IMR-90 (cell line): Measurements from ENCODE around the gene CD300LG. TPM values are rescaled to one million over a fixed set of nuclear protein-coding genes. Genes with fewer than 3 reads are reported as not detected.

Experiments
- ATAC-seq: fragments of 200-7000 bp; cut with Tn5 transposase; 2 replicates; pipeline ENCODE4 v1.9.1; 2020; ENCODE audit warnings: low read depth, mild to moderate bottlenecking, moderate library complexity
- BruUV-seq: library from RNA; stranded (reverse); fragments of 400-500 nt; replicated peaks from 2 replicates; lab custom pipeline; 2021; lab: Mats Ljungman, UMichigan
- CTCF ChIA-PET: fragments of 300-600 bp; formaldehyde crosslinking; extraction: SDS; loops from one replicate; lab custom pipeline; 2021; ENCODE audit warnings: antibody characterized with exemption; lab: Yijun Ruan, JAX
- POLR2A ChIA-PET: fragments of 300-600 bp; sonication (Branson Sonifier 250); formaldehyde crosslinking; loops from one replicate; lab custom pipeline; 2022; ENCODE audit warnings: antibody characterized with exemption; ENCODE audit not compliant: unreplicated experiment; lab: Charles Lee
- DNase-seq: peaks from one replicate; pipeline ENCODE4 v3.0.0; 2013
- H2AFZ ChIP-seq: replicated peaks from 2 replicates; pipeline ENCODE3; 2013; ENCODE audit warnings: low read length, mild to moderate bottlenecking; ENCODE audit not compliant: poor library complexity
- H2AK5ac ChIP-seq: 2 replicates; pipeline ENCODE4 v1.6.1; 2013; ENCODE audit warnings: low read depth, low read length, inconsistent platforms
- H2AK9ac ChIP-seq: replicated peaks from 2 replicates; pipeline ENCODE3; 2013; ENCODE audit warnings: mild to moderate bottlenecking, low read depth, low read length, moderate library complexity; ENCODE audit not compliant: poor library complexity
- H2BK120ac ChIP-seq: 2 replicates; pipeline ENCODE4 v1.6.1; 2013; ENCODE audit warnings: low read depth, low read length, inconsistent platforms
- H2BK15ac ChIP-seq: 3 replicates; pipeline ENCODE4 v1.6.1; 2013; ENCODE audit warnings: low read depth, low read length, inconsistent platforms
- H2BK20ac ChIP-seq: 2 replicates; pipeline ENCODE4 v1.6.1; 2013; ENCODE audit warnings: low read depth, mild to moderate bottlenecking, inconsistent platforms, low read length, moderate library complexity
- H2BK5ac ChIP-seq: 2 replicates; pipeline ENCODE4 v1.6.1; 2013; ENCODE audit warnings: mild to moderate bottlenecking, low read depth, low read length, inconsistent platforms; ENCODE audit not compliant: poor library complexity, severe bottlenecking
- H3K14ac ChIP-seq: replicated peaks from 2 replicates; pipeline ENCODE4 v1.6.1; 2013; ENCODE audit warnings: low read depth, low read length, inconsistent platforms
- H3K18ac ChIP-seq: 2 replicates; pipeline ENCODE4 v1.6.1; 2013; ENCODE audit warnings: low read depth, low read length, control low read depth
- H3K23ac ChIP-seq: 2 replicates; pipeline ENCODE4 v1.6.1; 2013; ENCODE audit warnings: low read depth, low read length, inconsistent platforms
- H3K27ac ChIP-seq: 2 replicates; pipeline ENCODE4 v1.5.1; 2013; ENCODE audit warnings: mild to moderate bottlenecking, control low read depth, low read length; ENCODE audit not compliant: insufficient read depth
- H3K27me3 ChIP-seq: 2 replicates; pipeline ENCODE4 v1.6.1; 2013; ENCODE audit warnings: low read length; ENCODE audit not compliant: control insufficient read depth, insufficient read depth
- H3K36me3 ChIP-seq: 2 replicates; pipeline ENCODE4 v1.6.1; 2013; ENCODE audit warnings: low read length, mixed read lengths; ENCODE audit not compliant: control insufficient read depth, insufficient read depth
- H3K4ac ChIP-seq: 2 replicates; pipeline ENCODE4 v1.6.1; 2013; ENCODE audit warnings: low read depth, low read length, inconsistent platforms
- H3K4me1 ChIP-seq: 2 replicates; pipeline ENCODE4 v1.6.1; 2013; ENCODE audit warnings: low read length, mixed read lengths; ENCODE audit not compliant: control insufficient read depth, insufficient read depth
- H3K4me2 ChIP-seq: 2 replicates; pipeline ENCODE4 v1.6.1; 2013; ENCODE audit warnings: low read depth, mild to moderate bottlenecking, control low read depth, low read length, moderate library complexity
- H3K4me3 ChIP-seq: 2 replicates; pipeline ENCODE4 v1.5.1; 2013; ENCODE audit warnings: low read depth, mild to moderate bottlenecking, control low read depth, low read length, moderate library complexity; ENCODE audit not compliant: insufficient read depth
- H3K56ac ChIP-seq: 2 replicates; pipeline ENCODE4 v1.6.1; 2013; ENCODE audit warnings: low read length, inconsistent platforms; ENCODE audit not compliant: insufficient read depth; ENCODE audit errors: extremely low read depth
- H3K79me1 ChIP-seq, 2 experiments: 2 replicates each; pipeline ENCODE4 v1.6.1; 2013; ENCODE audit warnings: low read length in 2 of 2, inconsistent platforms in 1 of 2, low read depth in 1 of 2
- H3K9ac ChIP-seq: 2 replicates; pipeline ENCODE4 v1.6.1; 2013; ENCODE audit warnings: low read depth, low read length, control low read depth
- H3K9me1 ChIP-seq: 2 replicates; pipeline ENCODE4 v1.6.1; 2013; ENCODE audit warnings: low read length, inconsistent platforms; ENCODE audit not compliant: insufficient read depth
- H3K9me3 ChIP-seq: 2 replicates; pipeline ENCODE4 v1.6.1; 2013; ENCODE audit warnings: low read length; ENCODE audit not compliant: control insufficient read depth, insufficient read depth
- H4K20me1 ChIP-seq: 2 replicates; pipeline ENCODE4 v1.6.1; 2013; ENCODE audit warnings: low read length, inconsistent platforms; ENCODE audit not compliant: insufficient read depth
- H4K5ac ChIP-seq: 2 replicates; pipeline ENCODE4 v1.6.1; 2013; ENCODE audit warnings: mild to moderate bottlenecking, low read depth, low read length, control low read depth
- H4K8ac ChIP-seq, 2 experiments: 2 replicates each; pipeline ENCODE4 v1.6.1; 2013; ENCODE audit warnings: low read depth in 2 of 2, low read length in 2 of 2, control low read depth in 1 of 2, inconsistent platforms in 1 of 2
- H4K91ac ChIP-seq: 2 replicates; pipeline ENCODE4 v1.6.1; 2013; ENCODE audit warnings: low read depth, low read length, inconsistent platforms; ENCODE audit not compliant: insufficient read depth
- BHLHE40 ChIP-seq: fragments of 150-350 bp; IDR thresholded peaks from 2 replicates; pipeline ENCODE4 v1.6.1; 2016; ENCODE audit warnings: mild to moderate bottlenecking, low read depth, low read length
- ELK1 ChIP-seq: fragments of 150-350 bp; IDR thresholded peaks from 2 replicates; pipeline ENCODE4 v1.6.1; 2016; ENCODE audit warnings: low read depth, mild to moderate bottlenecking, low read length, moderate library complexity, borderline replicate concordance
- FOS ChIP-seq: fragments of 150-350 bp; IDR thresholded peaks from 2 replicates; pipeline ENCODE4 v1.6.1; 2016; ENCODE audit warnings: low read depth, low read length
- MAZ ChIP-seq: IDR thresholded peaks from 2 replicates; pipeline ENCODE4 v1.6.1; 2012; ENCODE audit warnings: low read depth, mild to moderate bottlenecking, low read length, improper control_type of control experiment, moderate library complexity, borderline replicate concordance
- NFE2L2 ChIP-seq: fragments of 150-350 bp; IDR thresholded peaks from 2 replicates; pipeline ENCODE4 v1.6.1; 2016; ENCODE audit warnings: low read depth, mild to moderate bottlenecking, low read length
- POLR2A ChIP-seq: IDR thresholded peaks from 2 replicates; pipeline ENCODE4 v1.6.1; 2012; ENCODE audit warnings: mild to moderate bottlenecking, low read depth, low read length
- RAD21 ChIP-seq: IDR thresholded peaks from 2 replicates; pipeline ENCODE4 v1.6.1; 2012; ENCODE audit warnings: low read length, improper control_type of control experiment
- RFX5 ChIP-seq: IDR thresholded peaks from 2 replicates; pipeline ENCODE4 v1.8.0; 2012; ENCODE audit warnings: low read depth, mild to moderate bottlenecking, low read length, moderate library complexity
- SMC3 ChIP-seq: fragments of 150-350 bp; IDR thresholded peaks from 2 replicates; pipeline ENCODE4 v1.6.1; 2016; ENCODE audit warnings: low read depth, mild to moderate bottlenecking, antibody characterized with exemption, low read length, moderate library complexity
- USF2 ChIP-seq: fragments of 150-350 bp; IDR thresholded peaks from 2 replicates; pipeline ENCODE4 v1.6.1; 2017; ENCODE audit warnings: mild to moderate bottlenecking, antibody characterized with exemption, low read length, low read depth
- WGBS, 2 experiments: methylation state at CpG; one replicate each; pipeline versions ENCODE4 v1.1.5 to v1.1.7; 2013; ENCODE audit warnings: missing lambda C conversion rate in 2 of 2; ENCODE audit not compliant: insufficient read length in 1 of 2; ENCODE audit errors: extremely low coverage in 2 of 2; 5-methylcytosine and 5-hydroxymethylcytosine counted together
- dilution Hi-C: fragments of 300-500 bp; cut with HindIII; formaldehyde crosslinking; loops from one replicate; pipeline ENCODE4 v1.14.3; 2018; ENCODE audit warnings: low sequenced_read_pairs; ENCODE audit not compliant: unreplicated experiment
- in situ Hi-C: fragments of 300-500 bp; cut with MboI; formaldehyde crosslinking; loops from 3 replicates; pipeline ENCODE4 v1.14.3; 2019; ENCODE audit warnings: low sequenced_read_pairs, inconsistent platforms, mixed read lengths
- intact Hi-C: fragments of 100-400 bp; cut with micrococcal nuclease; formaldehyde crosslinking; loops from 2 replicates; pipeline ENCODE4 v1.10.0; 2022
- polyA plus RNA-seq, 3 experiments: library from polyadenylated mRNA; depleted of rRNA; stranded (reverse); fragments of >200 nt; gene quantifications; 2 replicates each; pipeline ENCODE4 v1.2.3, GENCODE V29; 2012; ENCODE audit warnings: low replicate concordance in 1 of 3
- total RNA-seq: library from RNA; depleted of rRNA; stranded (reverse); fragments of >200 nt; gene quantifications from 2 replicates; pipeline ENCODE4 v1.2.3, GENCODE V29; 2012

The CD300LG gene
- total and polyA plus RNA-seq, 2 of the 4 experiments (the other 2 are of a cell fraction): not detected

DNA sequence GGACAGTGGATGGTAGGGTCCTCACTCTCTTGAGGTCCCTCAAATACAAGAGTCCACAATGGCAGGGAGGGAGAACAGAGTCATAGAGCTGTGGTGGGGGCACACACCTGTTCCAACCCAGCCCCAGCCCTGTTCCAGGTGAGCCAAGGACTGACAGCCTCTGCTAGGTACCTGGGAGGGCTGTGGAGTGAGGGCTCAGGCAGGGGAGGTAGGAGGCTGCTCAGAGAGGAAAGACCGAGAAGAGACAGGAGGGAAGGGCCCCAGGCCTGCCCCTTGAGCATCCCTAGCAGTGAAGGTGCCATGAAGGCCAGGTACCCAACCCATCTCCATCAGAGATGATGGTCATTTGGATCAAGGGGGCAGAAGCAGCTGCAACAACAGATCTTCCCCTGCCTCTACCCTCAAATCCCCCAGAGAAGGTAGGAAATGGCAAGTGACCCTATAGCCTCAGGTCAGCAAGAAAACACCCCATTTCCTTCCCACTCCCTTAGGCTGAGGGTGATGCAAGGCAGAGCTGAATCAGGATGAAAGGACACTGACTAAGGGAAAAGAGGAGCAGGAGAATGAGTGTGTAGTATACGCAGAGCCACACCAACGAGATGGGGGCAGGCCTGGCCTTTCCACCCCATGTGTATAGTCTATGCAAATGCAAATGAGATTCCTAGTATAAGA, 28.6 kb downstream of the CD300LG start:
- no peak overlapping the region for H2AK9ac ChIP-seq
- H2BK5ac ChIP-seq: no peak overlapping the region
- no peak overlapping the region for H2BK15ac ChIP-seq
- no peak overlapping the region for H3K14ac ChIP-seq
- H4K5ac ChIP-seq: no peak overlapping the region
- no peak overlapping the region for H2BK120ac ChIP-seq
- H3K4ac ChIP-seq: no peak overlapping the region
- WGBS, 2 experiments: no CpG with 5 or more reads among the region's 3 CpGs
- POLR2A ChIA-PET: no interaction called here
- no peaks in the 10 kb centered on the region for H3K9me1 ChIP-seq
- no peak overlapping the region for H3K9ac ChIP-seq
- H2AK5ac ChIP-seq: no peak overlapping the region
- TF ChIP-seq FOS (no peak), ELK1 (no peak), SMC3 (no peak), NFE2L2 (no peak), MAZ (no peak), RAD21 (no peak), BHLHE40 (no peak), RFX5 (no peak), POLR2A (no peak), USF2 (no peak)
- H3K27ac ChIP-seq: no peak overlapping the region
- H3K36me3 ChIP-seq: no peaks in the 10 kb centered on the region
- H3K9me3 ChIP-seq: no peaks in the 10 kb centered on the region
- peaks cover 2% of the 10 kb centered on the region; the same call in 1 of the 2 replicates for H3K4me1 ChIP-seq
- DNase-seq (no peak), ATAC-seq (no peak)
- H3K23ac ChIP-seq: no peak overlapping the region; the same call in 1 of the 2 replicates
- H4K91ac ChIP-seq: no peak overlapping the region
- H3K56ac ChIP-seq: no peak overlapping the region
- H2BK20ac ChIP-seq: no peak overlapping the region
- H3K79me1 ChIP-seq: no peaks in the 10 kb centered on the region
- in situ Hi-C loops: no loop called here
- no peak overlapping the region for H3K4me3 ChIP-seq
- intact Hi-C loops: loop anchor here (5.0 kb wide), 1 partner anchor 67 kb away; the partner anchor contains the start of gene PPY
- H3K27me3 ChIP-seq: peaks cover 23% of the 10 kb centered on the region
- BruUV-seq: no TSS peak
- no peak overlapping the region for H3K18ac ChIP-seq
- dilution Hi-C loops: no loop called here
- CTCF ChIA-PET: no interaction called here
- no peak overlapping the region for H2AFZ ChIP-seq
- no peak overlapping the region for H3K4me2 ChIP-seq
- H4K20me1 ChIP-seq: no peaks in the 10 kb centered on the region
- H4K8ac ChIP-seq: no peak overlapping the region
